Immature natural killer cell (primary cell): ENCODE measurements around the gene NTRK2. TPM values are rescaled to one million over a fixed set of nuclear protein-coding genes. Genes with fewer than 3 reads are reported as not detected.

Source experiments
- DNase-seq, 3 donors: peaks; one replicate each; pipeline ENCODE4 v3.0.0; 2022; ENCODE audit warnings: mixed read lengths in 1 of 3
- H3K27ac Mint-ChIP-seq, 6 donors: one replicate each; pipeline ENCODE4 v1.8.0; 2020; ENCODE audit warnings: mixed read lengths in 6 of 6, mild to moderate bottlenecking in 5 of 6, inconsistent platforms in 4 of 6, moderate library complexity in 3 of 6
- H3K27me3 Mint-ChIP-seq, 3 donors: one replicate each; pipeline ENCODE4 v1.8.0; 2020 to 2021; ENCODE audit warnings: low read depth in 3 of 3, mild to moderate bottlenecking in 3 of 3, mixed read lengths in 3 of 3, moderate library complexity in 3 of 3, inconsistent platforms in 1 of 3
- H3K36me3 Mint-ChIP-seq, 3 donors: one replicate each; pipeline ENCODE4 v1.8.0; 2020; ENCODE audit warnings: mixed read lengths in 3 of 3, inconsistent platforms in 2 of 3, mild to moderate bottlenecking in 2 of 3
- H3K4me1 Mint-ChIP-seq, 2 donors: one replicate each; pipeline ENCODE4 v1.8.0; 2020; ENCODE audit warnings: inconsistent platforms in 2 of 2, mild to moderate bottlenecking in 2 of 2, mixed read lengths in 2 of 2, moderate library complexity in 1 of 2
- H3K4me3 Mint-ChIP-seq, 5 donors: one replicate each; pipeline ENCODE4 v1.8.0; 2020; ENCODE audit warnings: mild to moderate bottlenecking in 5 of 5, mixed read lengths in 5 of 5, inconsistent platforms in 3 of 5, moderate library complexity in 3 of 5
- H3K9me3 Mint-ChIP-seq, 6 donors: one replicate each; pipeline ENCODE4 v1.8.0; 2020; ENCODE audit warnings: mild to moderate bottlenecking in 6 of 6, mixed read lengths in 6 of 6, inconsistent platforms in 4 of 6, moderate library complexity in 3 of 6
- polyA plus RNA-seq, 3 donors: library from polyadenylated mRNA; unstranded; fragments of 300-500 nt; fragmentation: Illumina TruSeq; gene quantifications; one replicate each; pipeline ENCODE4 v1.2.3, GENCODE V29; 2021

Gene NTRK2
- polyA plus RNA-seq, 3 donors from 2014 or later: not detected

DNA sequence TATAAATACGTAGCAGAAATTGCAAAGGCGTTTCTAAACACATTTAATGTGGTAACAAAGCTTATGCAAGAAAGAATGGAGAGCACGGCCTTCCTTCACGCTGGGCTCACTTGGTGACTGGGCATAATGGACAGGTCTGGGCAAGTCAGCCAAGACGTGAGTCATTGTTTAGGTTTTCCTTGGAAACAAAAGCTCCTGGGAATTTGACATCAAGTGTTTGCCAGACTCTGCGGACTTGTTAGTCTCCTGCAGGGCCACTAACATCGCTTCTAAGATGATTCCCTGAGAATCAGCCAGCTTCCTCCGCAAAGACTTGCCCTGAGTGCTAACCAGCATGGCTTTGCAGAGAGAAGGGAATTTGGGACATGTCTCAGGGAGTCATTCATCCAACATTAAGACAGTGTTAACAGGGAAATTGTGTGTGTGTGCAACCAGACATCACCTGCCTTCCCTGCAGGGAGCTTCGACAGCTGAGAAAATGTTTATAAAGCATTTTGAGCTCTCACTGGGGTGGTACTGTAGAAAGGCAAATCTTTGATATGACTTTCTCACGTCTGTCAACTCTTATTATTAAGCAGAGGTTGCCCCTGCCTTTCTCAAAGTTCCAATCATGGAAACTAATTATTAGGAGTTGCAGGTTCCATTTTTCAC, 182.5 kb downstream of the NTRK2 start:
- Mint-ChIP-seq H3K27ac (no peak overlapping the region), H3K4me1 (no peaks in the 10 kb centered on the region), H3K9me3 (no peaks in the 10 kb centered on the region), H3K27me3 (peaks cover 2 to 5% (median 4%) of the 10 kb centered on the region in 3 donors), H3K36me3 (no peaks in the 10 kb centered on the region), H3K4me3 (no peak overlapping the region)
- no peak for DNase-seq

DNA sequence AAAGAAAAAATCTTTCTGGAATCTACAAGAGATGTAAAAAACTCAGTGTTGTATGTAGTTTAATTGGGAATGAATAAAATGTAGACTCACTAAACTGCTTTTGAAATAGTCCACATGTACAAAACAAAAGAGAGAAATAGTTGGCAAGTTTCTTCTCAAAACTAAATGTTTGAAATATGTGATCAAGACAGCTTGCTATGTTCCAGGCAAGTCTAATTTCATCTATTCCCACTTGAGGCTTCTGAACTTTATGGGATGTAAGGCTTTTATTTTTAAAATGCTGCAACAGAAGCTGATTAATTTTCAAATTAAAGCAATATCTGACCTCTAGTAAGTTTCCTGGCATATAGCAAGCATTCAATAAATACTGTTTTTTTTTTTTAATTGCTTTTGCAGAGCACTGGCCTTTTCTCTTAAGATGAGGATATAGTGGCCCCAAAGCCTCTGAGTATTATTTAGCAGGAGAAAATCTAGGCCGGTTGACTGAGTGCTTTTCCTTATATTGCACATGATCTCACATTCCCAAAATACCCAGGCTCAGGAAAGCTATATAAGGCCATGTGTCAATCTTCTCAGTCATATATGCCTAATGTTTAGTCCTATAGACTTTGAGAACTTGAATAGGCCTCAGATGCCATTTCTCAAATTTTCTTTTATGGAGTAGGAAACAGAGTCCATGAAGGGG, 183.2 kb downstream of the NTRK2 start:
- Mint-ChIP-seq H3K27ac (no peak overlapping the region), H3K4me1 (no peaks in the 10 kb centered on the region), H3K4me3 (no peak overlapping the region), H3K27me3 (peaks cover 2 to 5% (median 4%) of the 10 kb centered on the region in 3 donors), H3K9me3 (no peaks in the 10 kb centered on the region), H3K36me3 (no peaks in the 10 kb centered on the region)
- DNase-seq: no peak

DNA sequence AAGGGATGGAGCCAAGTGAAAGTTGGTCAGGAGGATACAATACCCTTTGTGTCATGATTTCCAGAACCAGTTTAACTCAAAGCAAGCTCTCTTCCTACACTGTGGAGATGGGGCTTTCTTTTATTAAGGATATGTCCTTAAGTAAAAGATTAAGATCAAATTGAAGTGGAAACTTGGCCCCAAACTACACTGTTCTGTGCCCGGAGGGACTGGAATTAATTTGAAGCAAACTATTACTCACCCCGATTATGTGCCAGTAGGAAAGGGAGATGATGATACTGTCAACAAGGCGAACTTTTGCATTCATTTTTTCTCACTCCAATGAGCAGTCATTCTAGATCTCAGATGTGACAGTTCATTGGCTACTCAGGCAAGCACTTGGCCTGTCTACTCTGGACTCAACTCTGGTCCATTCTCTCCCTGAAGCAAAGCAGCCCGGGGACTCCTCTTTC, 186.7 kb downstream of the NTRK2 start:
- Mint-ChIP-seq H3K4me1 (no peaks in the 10 kb centered on the region), H3K27me3 (peaks cover 3 to 6% (median 5%) of the 10 kb centered on the region in 3 donors), H3K27ac (no peak overlapping the region), H3K4me3 (no peak overlapping the region), H3K9me3 (no peaks in the 10 kb centered on the region), H3K36me3 (no peaks in the 10 kb centered on the region)
- DNase-seq: no peak

DNA sequence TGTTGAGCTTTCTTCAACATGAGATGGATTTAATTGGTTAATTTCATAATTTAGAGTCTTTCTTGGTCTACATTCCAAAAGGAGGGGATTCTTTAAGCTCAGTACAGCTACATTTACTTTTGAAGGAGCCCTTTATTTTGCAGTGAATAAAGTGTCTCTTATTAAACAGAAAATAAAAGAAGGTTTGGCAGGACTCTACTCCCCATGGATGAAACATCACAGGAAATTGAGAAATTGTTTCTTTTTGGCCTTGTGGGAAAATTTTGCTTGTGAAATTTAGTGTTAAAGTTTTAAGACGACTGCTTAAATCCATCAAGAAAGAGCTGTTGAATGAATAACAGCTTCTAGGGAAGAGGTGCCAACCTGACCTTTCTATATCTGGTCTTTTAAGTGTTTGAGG, 187.7 kb downstream of the NTRK2 start:
- no peak for DNase-seq
- no peaks in the 10 kb centered on the region for H3K9me3 Mint-ChIP-seq
- peaks cover 5 to 6% (median 5%) of the 10 kb centered on the region in 3 donors for H3K27me3 Mint-ChIP-seq
- H3K4me1 Mint-ChIP-seq: no peaks in the 10 kb centered on the region
- H3K4me3 Mint-ChIP-seq: no peak overlapping the region
- no peak overlapping the region for H3K27ac Mint-ChIP-seq
- no peaks in the 10 kb centered on the region for H3K36me3 Mint-ChIP-seq

DNA sequence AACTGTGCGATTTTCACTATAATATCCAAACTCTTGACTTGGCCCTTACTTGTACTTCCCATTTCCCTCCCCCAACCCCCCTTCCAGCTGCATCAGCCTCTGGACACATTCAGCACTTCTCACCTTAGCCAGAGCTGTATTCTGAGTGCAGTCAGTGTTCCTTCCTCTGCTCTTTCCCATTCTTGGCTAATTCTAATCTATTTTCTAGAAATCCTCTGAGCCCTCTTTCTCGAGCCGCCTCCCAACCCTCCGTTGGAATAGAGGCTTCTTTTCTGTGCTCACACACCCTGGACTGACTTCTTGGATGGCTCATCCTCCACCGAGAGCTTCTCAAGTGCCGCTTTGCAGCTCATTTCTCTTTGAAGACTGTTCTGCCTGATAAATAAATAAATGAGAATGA, 188.8 kb downstream of the NTRK2 start:
- H3K27me3 Mint-ChIP-seq: peaks cover 5 to 8% (median 5%) of the 10 kb centered on the region in 3 donors
- no peak for DNase-seq
- no peak overlapping the region for H3K4me3 Mint-ChIP-seq
- H3K27ac Mint-ChIP-seq: no peak overlapping the region
- H3K4me1 Mint-ChIP-seq: no peaks in the 10 kb centered on the region
- no peaks in the 10 kb centered on the region for H3K36me3 Mint-ChIP-seq
- H3K9me3 Mint-ChIP-seq: no peaks in the 10 kb centered on the region

DNA sequence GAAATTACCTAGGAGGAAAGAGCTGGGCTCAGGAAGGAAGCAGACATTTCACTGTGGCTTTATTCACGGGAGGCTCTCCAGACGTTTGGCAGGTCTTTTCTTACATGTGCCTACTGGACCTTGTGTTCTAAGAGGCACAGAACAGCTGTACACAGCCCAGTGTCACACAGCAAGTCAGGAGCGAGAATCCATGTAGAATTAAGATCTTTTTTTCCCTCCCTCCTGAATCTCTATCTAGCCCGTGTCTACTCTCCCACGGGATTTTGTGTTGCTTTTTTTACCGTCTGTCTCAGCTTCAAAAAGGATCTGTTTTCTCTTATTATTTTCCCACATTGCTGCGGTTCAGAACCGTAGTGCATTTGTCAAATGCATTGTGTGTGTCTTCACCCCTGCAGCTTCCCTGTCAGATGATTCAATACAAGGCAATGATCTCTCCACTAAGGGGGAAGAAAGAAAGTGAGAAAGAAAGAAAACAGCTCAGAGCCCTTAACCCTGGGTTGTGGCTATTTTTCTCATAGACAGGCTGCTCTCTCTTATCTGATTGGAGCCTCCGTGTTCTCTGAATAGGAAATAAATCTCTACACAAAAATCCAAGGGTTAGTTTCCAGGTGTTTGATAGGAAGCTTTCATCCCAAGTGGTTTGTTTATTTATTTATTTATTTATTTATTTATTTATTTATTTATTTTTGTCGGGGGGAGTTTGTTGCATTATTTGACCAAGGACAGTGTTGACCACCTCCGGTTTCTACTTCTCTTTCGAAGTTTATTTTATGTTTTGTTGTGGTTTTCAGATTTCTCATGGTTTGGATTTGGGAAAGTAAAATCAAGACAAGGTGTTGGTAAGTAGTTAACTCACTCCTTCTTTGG, 191.0 kb downstream of the NTRK2 start:
- Mint-ChIP-seq H3K9me3 (no peaks in the 10 kb centered on the region), H3K4me1 (no peaks in the 10 kb centered on the region), H3K27me3 (peaks cover 0 to 6% (median 4%) of the 10 kb centered on the region in 3 donors), H3K27ac (no peak overlapping the region), H3K4me3 (no peak overlapping the region), H3K36me3 (no peaks in the 10 kb centered on the region)
- DNase-seq: no peak

DNA sequence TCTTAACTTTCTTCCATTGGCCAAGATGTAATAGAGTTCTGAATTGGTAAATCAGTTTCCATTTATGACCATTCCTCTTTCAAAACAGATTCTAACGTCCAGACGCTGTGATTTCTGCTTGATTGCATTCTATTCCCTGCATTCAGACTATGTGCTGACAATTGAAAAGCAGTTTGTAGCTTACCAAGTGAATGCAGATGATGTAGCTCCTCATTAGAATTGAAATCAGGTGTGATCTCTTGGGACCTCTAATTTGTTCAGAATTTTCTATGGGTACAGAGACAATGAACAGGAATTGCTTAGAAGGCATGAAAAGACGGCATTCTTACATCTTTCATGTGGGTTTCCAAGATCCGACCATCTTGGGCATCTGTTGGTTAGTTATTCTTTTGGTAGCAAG, 191.9 kb downstream of the NTRK2 start:
- no peak overlapping the region for H3K27ac Mint-ChIP-seq
- peaks cover 0 to 6% (median 4%) of the 10 kb centered on the region in 3 donors for H3K27me3 Mint-ChIP-seq
- no peaks in the 10 kb centered on the region for H3K9me3 Mint-ChIP-seq
- no peak overlapping the region for H3K4me3 Mint-ChIP-seq
- DNase-seq: no peak
- H3K36me3 Mint-ChIP-seq: no peaks in the 10 kb centered on the region
- no peaks in the 10 kb centered on the region for H3K4me1 Mint-ChIP-seq

DNA sequence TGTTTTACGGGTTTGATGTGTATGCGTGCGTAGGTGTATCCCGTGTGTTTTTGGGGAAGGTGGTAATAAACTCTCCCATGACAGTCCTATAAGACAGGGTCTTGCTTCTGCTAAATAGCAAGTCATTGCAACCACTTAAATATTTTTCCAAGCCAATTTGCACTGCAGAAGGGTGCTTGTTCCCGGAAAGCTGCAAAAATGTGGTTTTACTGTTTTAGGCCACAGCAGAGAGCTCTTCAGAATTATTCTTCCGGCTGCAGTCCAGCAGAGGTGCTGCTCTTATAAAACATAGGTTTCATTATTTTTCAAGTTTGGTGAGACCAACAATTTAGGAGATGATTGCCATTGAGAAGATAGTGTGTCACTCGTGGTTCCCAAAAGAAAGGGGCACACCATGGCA, 192.8 kb downstream of the NTRK2 start:
- no peak overlapping the region for H3K27ac Mint-ChIP-seq
- H3K4me3 Mint-ChIP-seq: no peak overlapping the region
- peaks cover 0 to 2% (median 0%) of the 10 kb centered on the region in 6 donors for H3K9me3 Mint-ChIP-seq
- no peak for DNase-seq
- H3K27me3 Mint-ChIP-seq: peaks cover 0 to 6% (median 4%) of the 10 kb centered on the region in 3 donors
- no peaks in the 10 kb centered on the region for H3K36me3 Mint-ChIP-seq
- H3K4me1 Mint-ChIP-seq: no peaks in the 10 kb centered on the region

DNA sequence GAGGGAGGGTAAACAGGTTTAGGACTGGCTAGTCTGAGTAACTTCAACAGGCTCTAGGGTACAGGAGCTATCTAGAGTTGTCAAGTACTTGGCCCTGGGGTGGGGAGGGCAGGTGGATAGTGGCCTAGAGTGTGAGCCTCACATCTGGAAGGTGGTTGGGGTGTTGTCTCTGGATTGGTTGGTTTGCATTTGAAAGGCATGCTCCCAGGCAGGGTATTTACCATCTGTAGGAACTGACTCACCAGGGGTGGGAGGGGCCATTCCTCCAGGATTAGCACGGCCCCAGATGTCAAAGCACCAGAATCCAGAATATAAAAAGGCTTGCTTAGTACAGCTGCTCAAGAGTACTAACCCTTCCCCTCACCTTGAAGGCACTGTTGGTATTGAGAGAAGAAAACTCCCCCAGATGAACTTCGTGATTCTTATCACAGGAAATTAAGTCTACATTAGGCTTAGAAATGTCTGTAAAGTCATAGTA, 193.3 kb downstream of the NTRK2 start:
- no peak for DNase-seq
- no peaks in the 10 kb centered on the region for H3K36me3 Mint-ChIP-seq
- H3K9me3 Mint-ChIP-seq: peaks cover 0 to 2% (median 0%) of the 10 kb centered on the region in 6 donors
- peaks cover 0 to 6% (median 4%) of the 10 kb centered on the region in 3 donors for H3K27me3 Mint-ChIP-seq
- no peak overlapping the region for H3K27ac Mint-ChIP-seq
- no peak overlapping the region for H3K4me3 Mint-ChIP-seq
- H3K4me1 Mint-ChIP-seq: no peaks in the 10 kb centered on the region

DNA sequence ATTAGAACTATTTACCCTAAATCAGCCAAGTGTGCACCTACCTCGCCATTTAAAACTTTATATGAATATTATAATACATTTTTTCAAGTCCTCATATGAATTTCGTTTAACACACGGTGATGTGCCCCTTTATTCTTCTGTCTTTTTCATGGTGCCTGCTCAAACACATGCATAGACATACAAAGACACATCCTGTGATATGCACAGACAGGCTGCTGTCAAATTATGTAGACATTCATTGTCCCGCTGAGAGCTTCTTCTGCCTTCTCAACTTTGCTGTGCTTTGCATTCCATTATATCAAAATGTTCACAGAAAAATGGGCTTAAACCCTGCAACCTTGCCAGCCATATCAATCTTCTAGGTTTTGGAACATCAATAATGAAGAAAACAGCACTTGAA, 193.8 kb downstream of the NTRK2 start:
- Mint-ChIP-seq H3K27ac (no peak overlapping the region), H3K27me3 (peaks cover 0 to 6% (median 4%) of the 10 kb centered on the region in 3 donors), H3K4me3 (no peak overlapping the region), H3K9me3 (peaks cover 0 to 2% (median 0%) of the 10 kb centered on the region in 6 donors), H3K4me1 (no peaks in the 10 kb centered on the region), H3K36me3 (no peaks in the 10 kb centered on the region)
- DNase-seq: no peak

DNA sequence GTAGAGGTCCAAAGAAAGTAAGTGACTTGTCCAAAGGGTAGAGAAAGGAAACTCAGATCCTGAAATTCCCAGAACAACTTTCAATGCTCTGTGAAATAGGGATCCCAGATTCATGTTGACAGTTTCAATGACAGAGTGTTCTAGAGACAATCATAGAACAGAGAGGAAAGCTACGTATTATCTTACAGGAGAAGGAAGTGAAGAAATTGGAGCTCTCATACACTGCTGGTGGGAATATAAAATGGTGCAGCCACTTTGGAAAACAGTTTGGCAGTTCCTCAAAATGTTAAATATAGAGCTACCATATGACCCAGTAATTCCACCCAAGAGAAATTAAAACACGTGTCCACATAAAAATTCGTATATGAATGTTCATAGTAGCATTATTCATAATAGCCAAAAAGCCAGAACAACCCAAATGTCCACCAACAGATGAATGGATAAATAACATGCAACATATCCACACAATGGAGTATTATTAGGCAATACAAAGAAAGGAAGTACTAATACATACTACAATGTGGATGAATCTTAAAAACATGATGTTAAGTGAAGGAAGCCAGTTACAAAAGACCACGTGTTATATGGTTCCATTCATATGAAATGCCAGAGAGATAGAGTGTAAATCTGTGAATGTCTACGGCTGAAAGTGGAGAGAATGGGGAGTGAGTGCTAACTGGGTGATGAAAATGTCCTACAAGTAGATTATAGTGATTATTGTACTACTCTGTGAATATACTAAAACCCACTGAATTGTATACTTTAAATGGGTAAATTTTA, 197.1 kb downstream of the NTRK2 start:
- no peaks in the 10 kb centered on the region for H3K36me3 Mint-ChIP-seq
- H3K27ac Mint-ChIP-seq: no peak overlapping the region
- H3K4me1 Mint-ChIP-seq: no peaks in the 10 kb centered on the region
- H3K4me3 Mint-ChIP-seq: no peak overlapping the region
- peaks cover 0 to 5% (median 2%) of the 10 kb centered on the region in 3 donors for H3K27me3 Mint-ChIP-seq
- DNase-seq: no peak
- peaks cover 0 to 2% (median 0%) of the 10 kb centered on the region in 6 donors for H3K9me3 Mint-ChIP-seq

DNA sequence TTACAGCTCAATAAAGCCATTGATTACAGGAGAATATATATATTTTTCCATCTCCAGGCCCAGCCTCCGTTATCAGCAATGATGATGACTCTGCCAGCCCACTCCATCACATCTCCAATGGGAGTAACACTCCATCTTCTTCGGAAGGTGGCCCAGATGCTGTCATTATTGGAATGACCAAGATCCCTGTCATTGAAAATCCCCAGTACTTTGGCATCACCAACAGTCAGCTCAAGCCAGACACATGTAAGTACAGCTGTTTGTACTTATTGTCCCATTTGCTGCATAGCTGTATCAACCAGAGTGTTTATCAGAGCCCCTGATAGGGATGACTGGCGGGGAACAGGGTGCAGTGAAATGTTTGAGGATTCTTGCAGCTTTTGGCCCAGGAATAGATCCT, 197.7 kb downstream of the NTRK2 start:
- Mint-ChIP-seq H3K4me1 (no peaks in the 10 kb centered on the region), H3K27me3 (peaks cover 0 to 3% (median 2%) of the 10 kb centered on the region in 3 donors), H3K27ac (no peak overlapping the region), H3K4me3 (no peak overlapping the region), H3K36me3 (no peaks in the 10 kb centered on the region), H3K9me3 (peaks cover 0 to 2% (median 0%) of the 10 kb centered on the region in 6 donors)
- DNase-seq: no peak

DNA sequence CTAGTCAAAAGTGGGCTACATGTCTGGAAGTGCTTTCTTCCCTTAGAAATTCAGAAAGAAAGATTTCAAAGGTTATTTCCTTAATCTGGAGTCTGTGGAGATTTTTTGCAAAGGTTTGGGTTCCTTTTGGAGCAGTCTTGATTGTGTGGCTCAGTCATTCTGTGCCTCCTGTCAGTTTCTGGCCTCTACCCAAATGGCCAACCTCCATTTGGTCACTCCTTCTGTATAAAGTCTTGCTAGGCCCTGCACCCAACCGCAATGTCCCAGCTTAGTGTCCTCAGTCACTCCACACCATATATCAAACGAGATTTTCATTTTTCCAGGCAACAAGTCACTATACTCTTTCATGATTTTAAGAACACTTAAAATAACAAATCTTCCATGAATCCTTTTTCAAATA, 199.6 kb downstream of the NTRK2 start:
- Mint-ChIP-seq H3K27me3 (peaks cover 0 to 3% (median 0%) of the 10 kb centered on the region in 3 donors), H3K9me3 (peaks cover 0 to 2% (median 0%) of the 10 kb centered on the region in 6 donors), H3K27ac (no peak overlapping the region), H3K36me3 (no peaks in the 10 kb centered on the region), H3K4me3 (no peak overlapping the region), H3K4me1 (no peaks in the 10 kb centered on the region)
- DNase-seq: no peak
